Measurements from ENCODE around the gene CLHC1. TPM values are rescaled to one million over a fixed set of nuclear protein-coding genes. Genes with fewer than 3 reads are reported as not detected.

CLHC1 gene
- total and polyA plus RNA-seq, 2 donors (not counting 1 experiment from before 2014, with no cell fraction given) = 6.5 to 11.9 TPM

DNA sequence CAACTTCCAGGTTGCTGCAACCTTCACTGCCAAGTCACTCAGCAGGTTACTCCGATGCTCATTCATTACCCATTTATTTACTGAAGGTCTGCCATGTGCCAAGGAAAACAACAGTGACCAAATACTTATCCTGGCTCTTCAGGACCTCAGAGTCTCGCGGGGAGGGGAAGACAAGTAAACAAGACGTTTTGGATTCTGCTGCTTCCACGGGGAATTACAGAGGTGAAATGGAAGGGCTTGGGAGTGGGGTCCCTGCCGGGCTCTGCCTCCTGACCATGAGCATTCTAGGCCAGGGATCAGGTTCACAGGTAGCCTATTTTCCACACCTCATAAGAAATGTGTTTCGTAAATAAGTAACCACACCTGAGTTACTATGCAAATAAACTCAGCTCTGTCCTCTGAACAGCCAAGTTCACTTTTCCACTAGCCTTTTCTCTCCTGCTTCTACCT is 68.1 kb downstream of the CLHC1 start:
- Histone ChIP-seq H3K79me2 (ENCODE audit: control insufficient read depth, insufficient read depth, low read length) (peaks cover 12% of the 10 kb centered on the region), H3K4me2 (ENCODE audit: extremely low read depth, insufficient read depth, low read length) (no peak overlapping the region), H3K27ac (ENCODE audit: insufficient read depth, low read length) (peak overlapping the region; percentile 46), H3K36me3 (ENCODE audit: control insufficient read depth, insufficient read depth, low read length) (no peaks in the 10 kb centered on the region), H3K4me3 (replicated peaks in 1 of 4; ENCODE audit: control extremely low read depth in 1 of 4, insufficient read depth in 1 of 4, low read depth in 3 of 4, low read length in 4 of 4) (no peak overlapping the region), H2AFZ (ENCODE audit: low read length) (no peak overlapping the region), H4K20me1 (ENCODE audit: control insufficient read depth, extremely low read depth, insufficient read depth, low read length) (no peaks in the 10 kb centered on the region), H3K9me3 (ENCODE audit: control insufficient read depth, insufficient read depth, low read depth, low read length) (no peaks in the 10 kb centered on the region), H3K9ac (ENCODE audit: insufficient read depth, low read length) (no peak overlapping the region), H3K27me3 (ENCODE audit: control insufficient read depth, insufficient read depth, low read length) (no peaks in the 10 kb centered on the region), H3K4me1 (ENCODE audit: control insufficient read depth, extremely low read depth, insufficient read depth, low read length) (peaks cover 18% of the 10 kb centered on the region)
- DNase-seq (ENCODE audit: low read depth in 2 of 2) = peak in 1 of 2 donors; percentile 32
- TF ChIP-seq, protein P1, sequence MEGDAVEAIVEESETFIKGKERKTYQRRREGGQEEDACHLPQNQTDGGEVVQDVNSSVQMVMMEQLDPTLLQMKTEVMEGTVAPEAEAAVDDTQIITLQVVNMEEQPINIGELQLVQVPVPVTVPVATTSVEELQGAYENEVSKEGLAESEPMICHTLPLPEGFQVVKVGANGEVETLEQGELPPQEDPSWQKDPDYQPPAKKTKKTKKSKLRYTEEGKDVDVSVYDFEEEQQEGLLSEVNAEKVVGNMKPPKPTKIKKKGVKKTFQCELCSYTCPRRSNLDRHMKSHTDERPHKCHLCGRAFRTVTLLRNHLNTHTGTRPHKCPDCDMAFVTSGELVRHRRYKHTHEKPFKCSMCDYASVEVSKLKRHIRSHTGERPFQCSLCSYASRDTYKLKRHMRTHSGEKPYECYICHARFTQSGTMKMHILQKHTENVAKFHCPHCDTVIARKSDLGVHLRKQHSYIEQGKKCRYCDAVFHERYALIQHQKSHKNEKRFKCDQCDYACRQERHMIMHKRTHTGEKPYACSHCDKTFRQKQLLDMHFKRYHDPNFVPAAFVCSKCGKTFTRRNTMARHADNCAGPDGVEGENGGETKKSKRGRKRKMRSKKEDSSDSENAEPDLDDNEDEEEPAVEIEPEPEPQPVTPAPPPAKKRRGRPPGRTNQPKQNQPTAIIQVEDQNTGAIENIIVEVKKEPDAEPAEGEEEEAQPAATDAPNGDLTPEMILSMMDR (conservative IDR thresholded peaks at IDR 0.05 in 1 of 2, IDR thresholded peaks at IDR 0.05 in 1 of 2; ENCODE audit: low read depth in 1 of 2, low read length in 2 of 2) = no peak

DNA sequence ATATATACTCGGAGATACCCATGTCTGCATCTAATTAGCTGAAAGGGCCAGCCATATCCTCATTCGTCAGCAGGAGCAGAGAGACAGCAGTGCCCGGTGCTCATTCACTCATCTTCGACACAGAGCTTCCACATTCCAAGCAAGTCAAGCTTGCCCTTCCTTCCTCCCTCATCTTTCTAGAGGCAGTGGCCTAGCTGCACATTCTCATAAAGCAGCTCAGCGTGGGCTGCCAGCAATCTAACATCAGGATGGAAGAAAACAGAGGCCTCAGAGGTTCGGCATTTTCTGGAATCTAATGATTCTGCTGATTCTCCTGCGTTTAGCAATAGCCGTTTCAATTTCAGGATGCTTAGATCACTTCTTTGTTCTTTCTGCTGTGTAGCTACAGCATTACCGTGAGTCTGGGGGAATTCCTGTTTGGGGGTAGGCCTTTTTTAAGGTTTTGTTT is 68.8 kb downstream of the CLHC1 start:
- Histone ChIP-seq H4K20me1 (ENCODE audit: control insufficient read depth, extremely low read depth, insufficient read depth, low read length) (no peaks in the 10 kb centered on the region), H3K27me3 (ENCODE audit: control insufficient read depth, insufficient read depth, low read length) (no peaks in the 10 kb centered on the region), H3K9ac (ENCODE audit: insufficient read depth, low read length) (no peak overlapping the region), H3K4me3 (replicated peaks in 1 of 4; ENCODE audit: control extremely low read depth in 1 of 4, insufficient read depth in 1 of 4, low read depth in 3 of 4, low read length in 4 of 4) (no peak overlapping the region), H2AFZ (ENCODE audit: low read length) (peak overlapping the region; percentile 18), H3K9me3 (ENCODE audit: control insufficient read depth, insufficient read depth, low read depth, low read length) (no peaks in the 10 kb centered on the region), H3K4me2 (ENCODE audit: extremely low read depth, insufficient read depth, low read length) (peak overlapping the region; percentile 70), H3K27ac (ENCODE audit: insufficient read depth, low read length) (peak overlapping the region; percentile 46), H3K36me3 (ENCODE audit: control insufficient read depth, insufficient read depth, low read length) (no peaks in the 10 kb centered on the region), H3K79me2 (ENCODE audit: control insufficient read depth, insufficient read depth, low read length) (peaks cover 12% of the 10 kb centered on the region), H3K4me1 (ENCODE audit: control insufficient read depth, extremely low read depth, insufficient read depth, low read length) (peaks cover 19% of the 10 kb centered on the region)
- TF ChIP-seq EZH2 (IDR thresholded peaks at IDR 0.05; ENCODE audit: low read length, missing control alignments) = no peak
- TF ChIP-seq, protein P1 (conservative IDR thresholded peaks at IDR 0.05 in 1 of 2, IDR thresholded peaks at IDR 0.05 in 1 of 2; ENCODE audit: low read depth in 1 of 2, low read length in 2 of 2) = no peak
- peak; percentile 32 to 74 for DNase-seq (ENCODE audit: low read depth in 2 of 2)

DNA sequence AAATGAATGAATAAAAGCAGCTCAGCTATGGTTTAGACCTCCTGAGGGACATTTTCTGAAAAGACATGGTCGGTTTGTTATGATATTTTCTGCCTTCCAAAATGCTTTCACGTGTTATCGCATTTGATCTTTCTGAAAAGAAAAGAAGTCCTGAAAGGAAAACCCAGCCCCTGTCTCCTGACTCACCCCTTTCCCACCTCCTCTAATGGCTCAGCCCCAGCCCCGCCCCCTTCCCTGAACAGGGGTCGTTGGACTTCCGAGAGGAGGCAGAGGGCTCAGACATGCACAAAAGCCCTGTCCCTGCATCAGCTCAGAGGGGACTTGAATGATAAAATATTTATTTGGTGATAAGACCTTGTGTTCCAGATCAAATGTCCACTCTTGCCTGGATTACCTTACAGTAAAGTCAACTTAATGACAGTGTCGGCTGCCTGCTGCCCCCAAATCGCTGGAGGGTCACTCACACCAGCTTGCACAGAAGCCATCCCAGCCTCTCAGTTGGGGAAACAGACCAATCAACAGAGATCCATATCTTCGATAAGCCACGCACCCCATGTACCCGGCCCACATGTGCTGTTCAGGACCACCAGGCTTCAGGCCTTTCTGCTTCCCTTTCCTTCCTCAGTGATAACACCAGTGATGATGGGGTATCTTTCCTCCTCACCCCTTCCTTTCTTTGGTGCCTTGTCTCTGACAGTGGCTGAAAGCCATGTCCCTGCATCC is 69.6 kb downstream of the CLHC1 start:
- Histone ChIP-seq H3K4me1 (ENCODE audit: control insufficient read depth, extremely low read depth, insufficient read depth, low read length) (peaks cover 24% of the 10 kb centered on the region), H4K20me1 (ENCODE audit: control insufficient read depth, extremely low read depth, insufficient read depth, low read length) (no peaks in the 10 kb centered on the region), H3K27me3 (ENCODE audit: control insufficient read depth, insufficient read depth, low read length) (no peaks in the 10 kb centered on the region), H3K27ac (ENCODE audit: insufficient read depth, low read length) (no peak overlapping the region), H3K4me3 (replicated peaks in 1 of 4; ENCODE audit: control extremely low read depth in 1 of 4, insufficient read depth in 1 of 4, low read depth in 3 of 4, low read length in 4 of 4) (no peak overlapping the region), H3K36me3 (ENCODE audit: control insufficient read depth, insufficient read depth, low read length) (no peaks in the 10 kb centered on the region), H3K9me3 (ENCODE audit: control insufficient read depth, insufficient read depth, low read depth, low read length) (no peaks in the 10 kb centered on the region), H3K4me2 (ENCODE audit: extremely low read depth, insufficient read depth, low read length) (no peak overlapping the region), H3K9ac (ENCODE audit: insufficient read depth, low read length) (no peak overlapping the region), H2AFZ (ENCODE audit: low read length) (no peak overlapping the region), H3K79me2 (ENCODE audit: control insufficient read depth, insufficient read depth, low read length) (peaks cover 7% of the 10 kb centered on the region)
- TF ChIP-seq, protein P1 (conservative IDR thresholded peaks at IDR 0.05 in 1 of 2, IDR thresholded peaks at IDR 0.05 in 1 of 2; ENCODE audit: low read depth in 1 of 2, low read length in 2 of 2) = no peak
- TF ChIP-seq EZH2 (IDR thresholded peaks at IDR 0.05; ENCODE audit: low read length, missing control alignments) = no peak
- DNase-seq (ENCODE audit: low read depth in 2 of 2) = no peak

Measured in fibroblast of lung (primary cell).